ENCODE measurements around the gene TRAPPC8. TPM values are rescaled to one million over a fixed set of nuclear protein-coding genes. Genes with fewer than 3 reads are reported as not detected.

TRAPPC8 gene
- total RNA-seq, 4 donors from 2014 or later, result 51.5 to 69.9 (median 55.0) TPM

DNA sequence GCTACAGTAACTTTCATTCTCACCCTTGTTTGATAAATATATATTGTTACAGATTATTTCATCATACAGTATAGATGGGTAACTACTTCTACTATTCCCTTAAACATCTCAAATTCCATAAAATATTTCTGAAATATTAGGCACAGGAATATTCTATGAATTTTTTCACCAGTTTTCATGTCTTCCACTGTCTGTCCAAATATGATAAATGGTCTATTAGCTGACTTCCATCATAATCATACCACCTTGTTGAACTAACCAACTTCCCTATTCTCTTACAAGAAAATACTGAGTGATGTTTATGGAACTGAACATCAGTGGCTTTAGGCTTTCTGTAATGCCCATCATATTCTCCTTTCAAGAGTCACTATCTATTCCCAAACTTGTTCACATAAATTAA lies 82.4 kb downstream of the TRAPPC8 start:
- in situ Hi-C loops (cut with MboI; ENCODE audit: low pct_ligation_motif_present in 1 of 4, low pct_unique_long_range_greater_than_20kb in 1 of 4, low sequenced_read_pairs in 3 of 4), result no loop called here
- DNase-seq, result no peak
- peaks cover 0 to 67% (median 29%) of the 10 kb centered on the region in 4 donors for H3K36me3 ChIP-seq
- no peaks in the 10 kb centered on the region for H3K27me3 ChIP-seq
- no peaks in the 10 kb centered on the region for H3K9me3 ChIP-seq
- no peak overlapping the region for H3K27ac ChIP-seq
- intact Hi-C loops (cut with DNase I; ENCODE audit: low total_unique reads), result no loop called here
- H3K4me1 ChIP-seq, result no peaks in the 10 kb centered on the region
- no peak overlapping the region for H3K4me3 ChIP-seq
- no peak for TF ChIP-seq POLR2AphosphoS5 (IDR thresholded peaks at IDR 0.05)
- TF ChIP-seq POLR2A (IDR thresholded peaks at IDR 0.05), result no peak
- TF ChIP-seq EP300 (IDR thresholded peaks at IDR 0.05; ENCODE audit: low read depth), result no peak
- TF ChIP-seq, protein P1, sequence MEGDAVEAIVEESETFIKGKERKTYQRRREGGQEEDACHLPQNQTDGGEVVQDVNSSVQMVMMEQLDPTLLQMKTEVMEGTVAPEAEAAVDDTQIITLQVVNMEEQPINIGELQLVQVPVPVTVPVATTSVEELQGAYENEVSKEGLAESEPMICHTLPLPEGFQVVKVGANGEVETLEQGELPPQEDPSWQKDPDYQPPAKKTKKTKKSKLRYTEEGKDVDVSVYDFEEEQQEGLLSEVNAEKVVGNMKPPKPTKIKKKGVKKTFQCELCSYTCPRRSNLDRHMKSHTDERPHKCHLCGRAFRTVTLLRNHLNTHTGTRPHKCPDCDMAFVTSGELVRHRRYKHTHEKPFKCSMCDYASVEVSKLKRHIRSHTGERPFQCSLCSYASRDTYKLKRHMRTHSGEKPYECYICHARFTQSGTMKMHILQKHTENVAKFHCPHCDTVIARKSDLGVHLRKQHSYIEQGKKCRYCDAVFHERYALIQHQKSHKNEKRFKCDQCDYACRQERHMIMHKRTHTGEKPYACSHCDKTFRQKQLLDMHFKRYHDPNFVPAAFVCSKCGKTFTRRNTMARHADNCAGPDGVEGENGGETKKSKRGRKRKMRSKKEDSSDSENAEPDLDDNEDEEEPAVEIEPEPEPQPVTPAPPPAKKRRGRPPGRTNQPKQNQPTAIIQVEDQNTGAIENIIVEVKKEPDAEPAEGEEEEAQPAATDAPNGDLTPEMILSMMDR (IDR thresholded peaks at IDR 0.05), result no peak

DNA sequence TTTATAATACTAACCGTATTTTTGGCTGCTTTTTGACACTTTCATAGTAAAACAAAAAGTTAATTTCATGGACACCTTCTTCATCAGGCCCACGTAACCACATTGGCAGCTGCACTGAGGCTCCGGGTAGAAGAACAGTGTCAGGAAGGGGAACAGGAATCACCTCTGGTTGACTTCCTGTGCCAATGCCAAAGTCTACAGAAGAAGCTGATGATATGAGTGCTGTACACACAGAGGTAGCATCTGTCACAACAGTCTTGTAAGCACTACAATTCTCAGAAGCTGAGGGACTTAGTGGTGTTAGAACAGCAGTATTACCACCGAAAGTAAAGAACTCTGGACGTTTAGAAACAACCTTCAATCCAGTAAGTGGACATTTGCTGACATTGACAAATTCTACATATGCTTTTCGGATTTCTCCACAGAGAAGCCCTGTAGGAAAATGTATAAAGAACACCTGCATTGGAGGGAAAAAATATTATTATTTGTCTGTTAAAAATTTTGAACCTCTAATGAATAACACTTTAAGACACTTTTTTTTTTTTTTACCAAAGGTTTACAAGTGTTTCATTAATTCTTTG lies 85.3 kb downstream of the TRAPPC8 start:
- intact Hi-C loops (cut with DNase I; ENCODE audit: low total_unique reads), result no loop called here
- in situ Hi-C loops (cut with MboI; ENCODE audit: low pct_ligation_motif_present in 1 of 4, low pct_unique_long_range_greater_than_20kb in 1 of 4, low sequenced_read_pairs in 3 of 4), result no loop called here
- TF ChIP-seq, protein P1 (IDR thresholded peaks at IDR 0.05), result no peak
- TF ChIP-seq POLR2AphosphoS5 (IDR thresholded peaks at IDR 0.05) (no peak), POLR2A (IDR thresholded peaks at IDR 0.05) (no peak), EP300 (IDR thresholded peaks at IDR 0.05; ENCODE audit: low read depth) (no peak)
- no peak for DNase-seq
- 82 to 91% methylated on average over 6 of the region's 6 CpGs for WGBS, 2 donors (ENCODE audit: low coverage in 1 of 2)
- Histone ChIP-seq H3K27me3 (no peaks in the 10 kb centered on the region), H3K4me1 (no peaks in the 10 kb centered on the region), H3K27ac (no peak overlapping the region), H3K4me3 (no peak overlapping the region), H3K36me3 (peaks cover 0 to 73% (median 38%) of the 10 kb centered on the region in 4 donors), H3K9me3 (no peaks in the 10 kb centered on the region)

- no peaks in the 10 kb centered on the region for H3K9me3 ChIP-seq
- WGBS, 2 donors (ENCODE audit: low coverage in 1 of 2), result 74 to 88% methylated on average over 1 of the region's 1 CpG
- no peaks in the 10 kb centered on the region for H3K4me1 ChIP-seq
- TF ChIP-seq POLR2A (IDR thresholded peaks at IDR 0.05) (no peak), EP300 (IDR thresholded peaks at IDR 0.05; ENCODE audit: low read depth) (no peak), POLR2AphosphoS5 (IDR thresholded peaks at IDR 0.05) (no peak)
- TF ChIP-seq, protein P1 (IDR thresholded peaks at IDR 0.05), result no peak
- DNase-seq, result no peak
- intact Hi-C loops (cut with DNase I; ENCODE audit: low total_unique reads), result no loop called here
- no peak overlapping the region for H3K27ac ChIP-seq
- H3K27me3 ChIP-seq, result no peaks in the 10 kb centered on the region
- no peak overlapping the region for H3K4me3 ChIP-seq
- in situ Hi-C loops (cut with MboI; ENCODE audit: low pct_ligation_motif_present in 1 of 4, low pct_unique_long_range_greater_than_20kb in 1 of 4, low sequenced_read_pairs in 3 of 4), result no loop called here
- peaks cover 0 to 82% (median 35%) of the 10 kb centered on the region in 4 donors for H3K36me3 ChIP-seq
These were observed 92.1 kb downstream of the TRAPPC8 start for GRCh38 chr18:31850844-31851243.

- no peak overlapping the region for H3K27ac ChIP-seq
- no peak overlapping the region for H3K4me3 ChIP-seq
- DNase-seq, result no peak
- H3K4me1 ChIP-seq, result no peaks in the 10 kb centered on the region
- H3K27me3 ChIP-seq, result no peaks in the 10 kb centered on the region
- intact Hi-C loops (cut with DNase I; ENCODE audit: low total_unique reads) (no loop called here), in situ Hi-C loops (cut with MboI; ENCODE audit: low pct_ligation_motif_present in 1 of 4, low pct_unique_long_range_greater_than_20kb in 1 of 4, low sequenced_read_pairs in 3 of 4) (loop anchor here in 1 of 4 donors (25.0 kb wide), 1 partner anchor 103 kb away; no protein-coding TSS in a partner anchor)
- no peaks in the 10 kb centered on the region for H3K9me3 ChIP-seq
- TF ChIP-seq POLR2AphosphoS5 (IDR thresholded peaks at IDR 0.05), result no peak
- TF ChIP-seq, protein P1 (IDR thresholded peaks at IDR 0.05), result no peak
- TF ChIP-seq EP300 (IDR thresholded peaks at IDR 0.05; ENCODE audit: low read depth), result no peak
- 93 to 100% methylated on average over 2 of the region's 2 CpGs for WGBS, 2 donors (ENCODE audit: low coverage in 1 of 2)
- H3K36me3 ChIP-seq, result peaks cover 0 to 76% (median 27%) of the 10 kb centered on the region in 4 donors
These were observed 102.4 kb downstream of the TRAPPC8 start for GRCh38 chr18:31840499-31840898.
